Embryonic facial prominence (tissue), 1 donor: ENCODE results near the gene WWTR1.
A peak's percentile ranks its signal among the peaks of the same experiment; 100 is the strongest.

Experiments
- DNase-seq: peaks from one replicate; pipeline ENCODE4 v3.0.0-alpha.2; 2016; ENCODE audit errors: extremely low spot score

The WWTR1 gene

GRCh38 chr3:149657926-149658743 lies at the start of gene WWTR1:
Gene WWTR1 (minus strand): TSS chr3:149658025. CDS start chr3:149657306, 719 bp downstream.
- DNase-seq: peak; percentile 76

GRCh38 chr3:149706905-149707304 lies 49.1 kb upstream of the WWTR1 start:
- peak; percentile 77 for DNase-seq

GRCh38 chr3:149705416-149705815 lies 47.6 kb upstream of the WWTR1 start:
- DNase-seq: no peak

GRCh38 chr3:149703466-149703865 lies 45.6 kb upstream of the WWTR1 start:
- DNase-seq: no peak

- DNase-seq: no peak
These were observed 45.0 kb upstream of the WWTR1 start for GRCh38 chr3:149702691-149703441.

GRCh38 chr3:149701977-149702350 lies 44.1 kb upstream of the WWTR1 start:
- no peak for DNase-seq

GRCh38 chr3:149701206-149701976 lies 43.6 kb upstream of the WWTR1 start:
- DNase-seq: no peak

GRCh38 chr3:149688122-149688757 lies 30.4 kb upstream of the WWTR1 start:
- no peak for DNase-seq

GRCh38 chr3:149686996-149687395 lies 29.2 kb upstream of the WWTR1 start:
- no peak for DNase-seq

GRCh38 chr3:149678351-149678950 lies 20.6 kb upstream of the WWTR1 start:
- no peak for DNase-seq

GRCh38 chr3:149673393-149673792 lies 15.6 kb upstream of the WWTR1 start:
- DNase-seq: no peak

GRCh38 chr3:149670742-149671492 lies 13.1 kb upstream of the WWTR1 start:
- no peak for DNase-seq

- no peak for DNase-seq
These were observed 9.8 kb upstream of the WWTR1 start for GRCh38 chr3:149667576-149667975.

GRCh38 chr3:149663966-149664365 lies 6.1 kb upstream of the WWTR1 start:
- DNase-seq: no peak

- no peak for DNase-seq
These were observed 4.5 kb upstream of the WWTR1 start for GRCh38 chr3:149662240-149662887.

- DNase-seq: no peak
These were observed 2.6 kb upstream of the WWTR1 start for GRCh38 chr3:149660462-149660861.

GRCh38 chr3:149658744-149659497 lies 1.1 kb upstream of the WWTR1 start:
- DNase-seq: peak; percentile 21

- peak; percentile 31 for DNase-seq
These were observed 402 bp downstream of the WWTR1 start for GRCh38 chr3:149657321-149657925.
